ENCODE results near the gene FIP1L1. TPM values are rescaled to one million over a fixed set of nuclear protein-coding genes. Genes with fewer than 3 reads are reported as not detected.

FIP1L1 gene
- total and polyA plus RNA-seq, 2 of the 13 experiments (the other 11 are each of a cell fraction or from before 2014, with no cell fraction given), result 14.9 to 69.4 TPM

GRCh38 chr4:53365486-53366300 lies 11.7 kb upstream of the FIP1L1 start, which contains the start of gene SCFD2 (continued):
- TF ChIP-seq ATF6 (CRISPR knock-in tag; conservative IDR thresholded peaks at IDR 0.05), result no peak
- 0 out of 2 replicates have a peak, but pooled peaks have one; percentile 35 for TF ChIP-seq SRF (IDR thresholded peaks at IDR 0.05; ENCODE audit: low read depth, low read length)
- no peak; the same call in 1 of the 2 replicates for TF ChIP-seq ZBTB38 (CRISPR knock-in tag; IDR thresholded peaks at IDR 0.05)
- TF ChIP-seq TBP (CRISPR knock-in tag; IDR thresholded peaks at IDR 0.05), result no peak
- no peak for TF ChIP-seq RELA (CRISPR knock-in tag; IDR thresholded peaks at IDR 0.05)
- no peak for TF ChIP-seq ZNF724P (CRISPR knock-in tag; IDR thresholded peaks at IDR 0.05; ENCODE audit: borderline replicate concordance)
- no peak for TF ChIP-seq FOXM1 (CRISPR knock-in tag; IDR thresholded peaks at IDR 0.05)
- TF ChIP-seq ZC3H13 (CRISPR knock-in tag; IDR thresholded peaks at IDR 0.05), result 0 out of 2 replicates have a peak, but pooled peaks have one; percentile 50
- no peak for TF ChIP-seq FIP1L1 (IDR thresholded peaks at IDR 0.05; ENCODE audit: borderline replicate concordance, insufficient read depth, low read depth, low read length)
- TF ChIP-seq ZFAT (CRISPR knock-in tag; conservative IDR thresholded peaks at IDR 0.05), result no peak
- no peak for TF ChIP-seq ZXDC (CRISPR knock-in tag; IDR thresholded peaks at IDR 0.05)
- TF ChIP-seq HOXA9 (CRISPR knock-in tag; IDR thresholded peaks at IDR 0.05; ENCODE audit: borderline replicate concordance), result no peak
- no peak for TF ChIP-seq TCF7L2 (IDR thresholded peaks at IDR 0.05; ENCODE audit: low read depth, low read length)
- no peak for TF ChIP-seq SRSF4 (IDR thresholded peaks at IDR 0.05; ENCODE audit: low read depth, low read length, poor library complexity, severe bottlenecking)
- TF ChIP-seq POLR2A (IDR thresholded peaks at IDR 0.05; ENCODE audit: insufficient read depth in 1 of 2, low read depth in 2 of 2, low read length in 2 of 2), result peak; percentile 67 to 76; a peak in 3 of 4 replicates
- no peak for TF ChIP-seq MIER3 (CRISPR knock-in tag; IDR thresholded peaks at IDR 0.05; ENCODE audit: borderline replicate concordance)
- peak; percentile 100 for TF ChIP-seq HDAC1 (CRISPR knock-in tag; IDR thresholded peaks at IDR 0.05)
- TF ChIP-seq ZNF136 (CRISPR knock-in tag; IDR thresholded peaks at IDR 0.05; ENCODE audit: low read depth), result 0 out of 2 replicates have a peak, but pooled peaks have one; percentile 27
- TF ChIP-seq ARID4A (CRISPR knock-in tag; IDR thresholded peaks at IDR 0.05; ENCODE audit: borderline replicate concordance), result peak; percentile 99
- no peak for TF ChIP-seq NR2F2 (IDR thresholded peaks at IDR 0.05; ENCODE audit: borderline replicate concordance, low read depth)
- TF ChIP-seq TBX2 (CRISPR knock-in tag; IDR thresholded peaks at IDR 0.05; ENCODE audit: borderline replicate concordance), result no peak; the same call in 1 of the 2 replicates
